ENCODE data around the gene TMEM106A. TPM values are rescaled to one million over a fixed set of nuclear protein-coding genes. Genes with fewer than 3 reads are reported as not detected.
"Not testable (repeated sequence)": the region's sequence is repeated elsewhere in the genome, so short reads cannot be mapped to it uniquely, and the experiment has no call there.

The TMEM106A gene
- total RNA-seq, 1 donor from 2014 or later, result 4.1 TPM

GRCh38 chr17:43233877-43234276 is 22.2 kb downstream of the TMEM106A start, which contains the start of gene RNU2-1:
TSS of gene RNU2-1 (minus strand) at chr17:43233977.
- ATAC-seq; DNase-seq (ENCODE audit: missing footprints); intact Hi-C loops (cut with DNase I): not testable (repeated sequence)

GRCh38 chr17:43239597-43239996 is 27.9 kb downstream of the TMEM106A start:
- intact Hi-C loops (cut with DNase I); ATAC-seq; DNase-seq (ENCODE audit: missing footprints): not testable (repeated sequence)

- DNase-seq (ENCODE audit: missing footprints); intact Hi-C loops (cut with DNase I); ATAC-seq: not testable (repeated sequence)
Measured at GRCh38 chr17:43240596-43241352, 29.1 kb downstream of the TMEM106A start.

- ATAC-seq; DNase-seq (ENCODE audit: missing footprints); intact Hi-C loops (cut with DNase I): not testable (repeated sequence)
Measured at GRCh38 chr17:43246456-43246855, 34.8 kb downstream of the TMEM106A start.

Other genes with a start within 250 kb of the TMEM106A start
- 32.1 TPM for gene AARSD1, start 247.4 kb upstream of the TMEM106A start, total RNA-seq
- gene PTGES3L, start 231.8 kb upstream of the TMEM106A start, total RNA-seq, result 51.0 TPM
- 10.4 TPM for gene RUNDC1, start 231.3 kb upstream of the TMEM106A start, total RNA-seq
- 791 TPM for gene RPL27, start 213.5 kb upstream of the TMEM106A start, total RNA-seq
- gene IFI35, start 205.1 kb upstream of the TMEM106A start, total RNA-seq, result 15.9 TPM
- gene VAT1, start 189.5 kb upstream of the TMEM106A start, total RNA-seq, result 90.5 TPM
- 1.5 TPM for gene RND2, start 186.6 kb upstream of the TMEM106A start, total RNA-seq
- gene BRCA1, start 86.5 kb upstream of the TMEM106A start, total RNA-seq, result 7.9 TPM
- gene NBR1, start 40.7 kb upstream of the TMEM106A start, total RNA-seq, result 96.9 TPM
- not detected for gene CCDC200, start 16.7 kb downstream of the TMEM106A start, total RNA-seq
- 5,263 TPM for gene RNU2-1, start 22.1 kb downstream of the TMEM106A start, total RNA-seq
- 8.4 TPM for gene ARL4D, start 187.1 kb downstream of the TMEM106A start, total RNA-seq

Measured in Right ventricle myocardium inferior (tissue), 1 donor.